GM12873 (cell line): ENCODE data around the gene QSOX2.

Source experiments
- TF ChIP-seq, protein P1 (sequence below): IDR thresholded peaks from 2 replicates; pipeline ENCODE4 v1.5.1; 2012; ENCODE audit warnings: low read depth, mild to moderate bottlenecking, moderate library complexity, low read length, control low read depth; ENCODE audit not compliant: insufficient read depth; ENCODE audit errors: missing control alignments

Gene QSOX2

DNA sequence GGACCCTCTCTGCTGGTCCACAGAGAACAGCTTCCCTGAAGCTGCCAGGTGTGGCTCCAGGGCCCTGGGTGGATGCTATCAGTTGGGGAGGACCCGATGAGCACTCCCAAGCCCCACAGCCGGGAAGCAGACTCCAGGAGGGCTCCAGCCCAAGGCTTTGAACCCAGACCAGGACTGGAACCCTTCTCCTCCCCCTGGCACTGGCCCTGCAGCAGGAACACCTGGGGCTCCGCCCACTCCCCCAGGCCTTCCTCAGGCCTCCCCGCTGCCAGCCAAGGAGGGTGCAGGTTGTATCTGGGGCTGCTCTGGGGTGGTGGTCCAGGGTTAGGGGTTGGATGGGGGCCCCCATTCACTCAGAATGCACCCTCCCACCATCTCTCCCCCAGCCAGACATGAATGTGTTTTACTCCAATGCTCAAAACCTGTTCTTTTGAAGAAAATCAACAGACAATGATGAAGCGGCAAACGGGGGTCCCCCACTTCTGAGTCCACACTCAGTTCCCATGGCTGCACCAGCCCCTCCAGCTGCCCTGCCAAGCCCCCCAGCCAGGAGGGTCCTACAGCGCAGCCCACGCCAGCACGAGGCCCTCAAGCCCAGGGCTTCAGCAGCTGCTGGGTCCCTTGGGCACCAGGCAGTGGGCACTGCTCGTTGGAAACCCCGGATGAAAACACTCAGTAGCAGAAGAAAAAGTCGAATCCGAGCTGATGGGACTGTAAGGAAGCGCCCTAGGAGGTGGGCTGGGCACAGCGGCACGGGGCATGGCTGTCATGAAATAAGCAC, 35.1 kb upstream of the QSOX2 start:
- TF ChIP-seq, protein P1, sequence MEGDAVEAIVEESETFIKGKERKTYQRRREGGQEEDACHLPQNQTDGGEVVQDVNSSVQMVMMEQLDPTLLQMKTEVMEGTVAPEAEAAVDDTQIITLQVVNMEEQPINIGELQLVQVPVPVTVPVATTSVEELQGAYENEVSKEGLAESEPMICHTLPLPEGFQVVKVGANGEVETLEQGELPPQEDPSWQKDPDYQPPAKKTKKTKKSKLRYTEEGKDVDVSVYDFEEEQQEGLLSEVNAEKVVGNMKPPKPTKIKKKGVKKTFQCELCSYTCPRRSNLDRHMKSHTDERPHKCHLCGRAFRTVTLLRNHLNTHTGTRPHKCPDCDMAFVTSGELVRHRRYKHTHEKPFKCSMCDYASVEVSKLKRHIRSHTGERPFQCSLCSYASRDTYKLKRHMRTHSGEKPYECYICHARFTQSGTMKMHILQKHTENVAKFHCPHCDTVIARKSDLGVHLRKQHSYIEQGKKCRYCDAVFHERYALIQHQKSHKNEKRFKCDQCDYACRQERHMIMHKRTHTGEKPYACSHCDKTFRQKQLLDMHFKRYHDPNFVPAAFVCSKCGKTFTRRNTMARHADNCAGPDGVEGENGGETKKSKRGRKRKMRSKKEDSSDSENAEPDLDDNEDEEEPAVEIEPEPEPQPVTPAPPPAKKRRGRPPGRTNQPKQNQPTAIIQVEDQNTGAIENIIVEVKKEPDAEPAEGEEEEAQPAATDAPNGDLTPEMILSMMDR = no peak

DNA sequence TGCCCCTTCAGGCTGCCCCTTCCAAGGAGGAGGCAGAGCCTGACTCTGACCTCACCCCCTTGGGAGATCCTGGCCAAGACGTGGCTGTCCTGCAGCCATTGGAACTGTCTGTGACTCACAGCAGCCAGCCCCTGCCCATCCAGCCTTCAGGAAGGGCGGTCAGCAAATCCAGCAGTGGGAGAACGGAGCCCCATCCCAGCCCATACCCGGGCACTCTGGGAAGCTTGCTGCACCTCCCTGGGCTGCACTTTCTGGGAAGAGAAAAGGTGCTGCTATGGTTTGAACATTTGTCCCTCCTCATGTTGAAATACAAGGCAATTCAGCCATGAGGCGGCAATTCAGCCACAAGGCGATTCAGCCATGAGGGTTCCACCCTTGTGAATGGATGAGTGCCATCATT, 33.9 kb upstream of the QSOX2 start:
- TF ChIP-seq, protein P1 = no peak

DNA sequence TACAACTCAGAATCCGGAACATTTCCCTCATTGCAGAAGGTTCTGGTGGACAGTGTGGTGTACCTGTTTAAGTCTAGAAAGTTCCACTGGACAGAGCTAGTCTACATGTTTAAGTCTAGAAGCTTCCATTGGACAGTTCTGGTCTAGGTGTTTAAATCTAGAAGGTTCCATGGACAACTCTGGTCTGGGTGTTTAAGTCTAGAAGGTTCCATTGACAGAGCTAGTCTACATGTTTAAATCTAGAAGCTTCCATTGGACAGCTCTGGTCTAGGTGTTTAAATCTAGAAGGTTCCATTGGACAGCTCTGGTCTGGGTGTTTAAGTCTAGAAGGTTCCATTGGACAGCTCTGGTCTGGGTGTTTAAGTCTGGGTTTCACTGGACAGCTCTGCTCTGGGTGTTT, 33.3 kb upstream of the QSOX2 start:
- TF ChIP-seq, protein P1 = no peak

DNA sequence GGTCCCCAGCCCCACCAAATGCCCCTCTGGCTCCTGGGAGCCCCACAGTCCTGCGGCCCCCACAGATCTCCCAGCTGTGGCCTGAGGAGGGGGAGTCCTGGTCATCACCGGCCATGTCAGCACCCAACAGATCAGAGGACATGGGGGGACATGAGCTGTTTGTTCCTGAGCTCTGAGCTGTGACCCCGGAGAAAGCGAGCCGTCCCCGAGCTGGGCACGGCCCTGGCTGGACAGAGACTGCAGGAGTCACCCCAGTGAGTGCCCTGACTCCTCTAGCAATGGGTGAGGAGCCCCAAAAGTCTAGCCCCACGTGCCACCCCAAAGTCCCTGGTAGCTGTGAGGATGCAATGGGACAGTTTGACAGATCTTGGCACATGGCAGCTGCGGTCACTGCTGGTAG, 32.6 kb upstream of the QSOX2 start:
- TF ChIP-seq, protein P1 = no peak

DNA sequence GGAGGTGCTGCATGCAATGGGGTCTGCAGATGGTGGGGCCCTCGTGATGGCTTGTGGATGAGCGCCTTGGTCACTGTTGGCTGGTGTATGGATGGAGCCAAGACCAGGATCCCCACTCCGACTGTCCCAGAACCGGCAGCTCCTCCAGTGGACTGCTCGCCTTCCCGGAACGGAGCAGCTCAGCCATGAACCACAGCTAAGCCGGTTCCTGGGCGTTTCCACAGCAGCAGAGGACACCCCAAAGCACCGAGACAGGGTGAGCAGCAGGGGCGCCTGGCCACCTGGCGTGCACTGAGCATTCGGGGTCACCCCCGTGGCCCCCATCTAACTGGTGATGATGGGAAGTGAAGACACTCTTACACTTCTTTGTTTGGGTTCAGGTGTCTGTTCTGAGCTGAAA, 32.1 kb upstream of the QSOX2 start:
- TF ChIP-seq, protein P1 = peak; percentile 27

DNA sequence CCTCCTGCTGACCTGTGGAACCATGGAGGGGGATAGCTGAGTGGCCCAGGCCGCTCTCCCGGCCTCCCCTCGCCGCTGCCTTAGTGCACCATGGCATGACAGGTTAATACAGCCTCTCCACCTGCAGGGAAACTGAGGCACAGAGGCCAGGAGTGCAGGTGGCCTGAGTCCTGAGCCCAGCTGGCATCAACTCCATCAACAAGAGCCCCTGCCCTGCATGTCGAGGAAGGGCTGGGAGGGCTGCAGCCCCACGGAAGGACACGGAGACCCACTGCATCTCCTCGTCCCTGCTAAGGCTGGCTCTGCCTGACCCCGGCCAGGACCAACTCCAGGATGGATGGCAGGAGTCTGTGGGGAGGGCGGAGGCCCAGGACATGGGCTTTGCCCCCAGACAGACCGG, 31.1 kb upstream of the QSOX2 start:
- TF ChIP-seq, protein P1 = no peak

DNA sequence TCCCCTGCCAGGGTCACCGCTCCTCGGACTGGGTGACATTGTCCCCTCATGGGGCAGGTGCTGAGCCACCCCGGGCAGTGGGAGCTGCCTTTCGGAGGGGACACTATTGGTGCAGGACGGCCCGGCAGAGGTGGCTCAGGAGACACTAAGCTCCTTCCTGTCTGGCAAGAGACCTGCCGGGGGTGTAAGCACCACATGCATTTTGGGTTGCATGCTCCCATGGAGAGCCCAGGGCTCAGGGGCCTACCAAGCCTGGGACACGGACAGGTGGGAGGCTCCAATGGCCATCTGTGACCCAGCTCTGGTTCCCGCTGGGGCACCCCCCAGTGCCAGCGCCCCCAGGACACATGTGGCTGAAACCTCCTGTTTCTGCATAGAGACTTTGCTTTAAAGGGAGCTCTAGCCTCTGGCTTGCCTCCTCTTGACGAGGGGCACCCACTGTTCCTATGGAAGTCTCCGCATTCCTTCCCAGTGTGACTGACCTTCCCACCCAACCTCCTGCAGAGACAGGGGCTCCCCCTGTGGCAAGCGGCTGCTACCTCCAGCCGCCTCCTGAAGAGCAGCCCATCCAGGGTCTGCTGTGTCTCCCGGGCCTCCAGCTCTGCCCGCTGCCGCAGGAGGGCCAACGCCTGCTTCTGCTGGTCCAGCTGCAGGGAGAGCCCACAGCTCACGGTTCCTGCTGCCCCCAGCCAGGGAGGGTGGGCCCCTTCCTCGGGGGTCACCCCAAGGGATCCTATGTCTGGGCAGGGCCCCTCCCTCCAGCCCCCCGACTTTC, 30.2 kb upstream of the QSOX2 start:
- TF ChIP-seq, protein P1 = no peak
